Left ventricle myocardium inferior (tissue), 1 donor: ENCODE results near the gene RAB44. TPM values are rescaled to one million over a fixed set of nuclear protein-coding genes. Genes with fewer than 3 reads are reported as not detected.
A peak's percentile ranks its signal among the peaks of the same experiment; 100 is the strongest.

Experiments
- DNase-seq: peaks from one replicate; pipeline ENCODE4 v3.0.0-alpha.2; 2020
- H3K27ac ChIP-seq: fragments of 200-600 bp; replicated peaks from 2 replicates; pipeline ENCODE4 v1.8.0; 2021
- H3K27me3 ChIP-seq: fragments of 200-600 bp; 2 replicates; pipeline ENCODE4 v1.8.0; 2021; ENCODE audit warnings: low read depth
- H3K36me3 ChIP-seq: fragments of 200-600 bp; 2 replicates; pipeline ENCODE4 v1.8.0; 2021
- H3K4me1 ChIP-seq: fragments of 200-600 bp; 2 replicates; pipeline ENCODE4 v1.8.0; 2021
- H3K4me3 ChIP-seq: fragments of 200-600 bp; 2 replicates; pipeline ENCODE4 v1.8.0; 2021; ENCODE audit warnings: mild to moderate bottlenecking, moderate library complexity
- H3K9me3 ChIP-seq: fragments of 200-600 bp; replicated peaks from 2 replicates; pipeline ENCODE4 v1.8.0; 2021
- CTCF ChIP-seq: fragments of 200-600 bp; IDR thresholded peaks from 2 replicates; pipeline ENCODE4 v1.8.0; 2021; ENCODE audit warnings: antibody characterized with exemption, mild to moderate bottlenecking, borderline replicate concordance
- intact Hi-C: fragments of 100-400 bp; cut with micrococcal nuclease; formaldehyde crosslinking; loops from one replicate; pipeline ENCODE4 v1.11.0; 2022
- total RNA-seq: library from RNA; stranded (reverse); fragmentation: NEBNext Ultra II Directional; extraction: Animal tissue kit (Norgen Biotek cat#: 25700); gene quantifications from one replicate; pipeline ENCODE4 v1.2.1, GENCODE V29; 2021
- donor health status: DM: no; HTN: yes; CAD: no; lungs with severe emphysema.

The RAB44 gene
- total RNA-seq, 1 donor from 2014 or later: 0.05 TPM

DNA sequence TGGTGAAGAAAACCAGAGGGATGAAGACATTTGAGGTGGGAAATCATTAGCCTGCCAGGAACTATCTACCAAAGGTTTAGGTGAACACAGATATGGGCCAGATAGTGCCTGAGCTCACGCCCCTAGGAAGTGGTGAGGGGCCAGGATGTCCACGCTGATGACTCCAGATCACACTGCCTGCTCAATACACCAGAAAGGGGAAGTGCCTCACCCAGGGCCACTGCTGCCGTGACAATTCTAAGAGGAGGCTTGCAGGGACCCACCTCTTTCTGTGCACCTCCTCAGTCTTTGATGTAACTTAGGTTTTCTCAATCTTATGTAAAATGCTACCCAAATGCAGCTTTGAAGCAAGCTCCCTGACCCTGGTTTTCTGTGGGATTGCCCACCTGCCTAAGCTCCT lies 5.4 kb upstream of the RAB44 start:
- intact Hi-C loops: no loop called here
- peak overlapping the region; percentile 55 for H3K27ac ChIP-seq
- TF ChIP-seq CTCF: no peak
- H3K9me3 ChIP-seq: no peaks in the 10 kb centered on the region
- no peak overlapping the region for H3K4me3 ChIP-seq
- peaks cover 22% of the 10 kb centered on the region for H3K4me1 ChIP-seq
- H3K36me3 ChIP-seq: peaks cover 8% of the 10 kb centered on the region
- DNase-seq: no peak
- H3K27me3 ChIP-seq: no peaks in the 10 kb centered on the region

DNA sequence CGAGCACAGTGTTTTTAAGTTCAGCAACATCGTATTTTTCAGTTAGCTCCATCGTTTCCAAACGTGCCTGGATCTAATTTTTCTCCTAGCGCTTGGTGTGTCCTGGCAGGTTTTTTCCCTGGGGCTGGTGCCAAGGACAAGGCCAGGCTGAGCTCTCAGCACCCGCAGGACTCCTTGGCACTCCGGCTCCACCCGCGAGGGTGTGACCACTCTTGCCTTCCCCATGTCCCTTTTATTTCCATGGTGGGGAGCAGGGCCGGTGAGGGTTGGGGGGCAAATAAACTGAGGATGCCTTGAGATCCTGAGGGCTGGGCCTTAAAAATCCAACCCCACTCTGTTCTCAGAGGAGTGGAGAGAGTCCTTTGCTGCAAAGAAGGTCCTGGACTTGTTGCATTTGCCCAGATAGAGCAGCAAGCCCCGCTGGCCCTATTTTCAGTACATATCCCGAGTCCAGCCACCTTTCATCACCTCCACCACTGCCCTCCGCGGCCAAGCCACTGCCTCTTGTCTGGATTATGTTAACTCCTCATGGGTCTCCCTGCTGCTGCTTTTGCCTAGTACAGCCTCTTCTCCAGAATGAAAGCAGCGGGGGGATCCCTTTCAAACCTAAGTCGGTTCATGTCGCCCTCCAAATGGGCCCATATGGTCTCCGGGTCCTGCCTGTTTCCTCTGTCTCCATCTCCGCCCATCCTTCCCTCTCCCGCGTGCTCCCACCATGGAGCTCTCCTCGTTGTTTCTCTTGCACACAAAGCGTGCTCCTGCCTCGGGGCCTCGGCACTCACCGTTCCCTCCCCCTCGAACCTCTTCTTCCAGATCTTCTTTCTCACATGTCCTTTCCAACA lies 4.5 kb upstream of the RAB44 start:
- H3K27ac ChIP-seq: peak overlapping the region; percentile 55
- no peaks in the 10 kb centered on the region for H3K36me3 ChIP-seq
- TF ChIP-seq CTCF: no peak
- H3K9me3 ChIP-seq: no peaks in the 10 kb centered on the region
- intact Hi-C loops: no loop called here
- H3K4me3 ChIP-seq: peak overlapping the region; percentile 26
- H3K27me3 ChIP-seq: no peaks in the 10 kb centered on the region
- peaks cover 22% of the 10 kb centered on the region for H3K4me1 ChIP-seq
- DNase-seq: peak; percentile 68

DNA sequence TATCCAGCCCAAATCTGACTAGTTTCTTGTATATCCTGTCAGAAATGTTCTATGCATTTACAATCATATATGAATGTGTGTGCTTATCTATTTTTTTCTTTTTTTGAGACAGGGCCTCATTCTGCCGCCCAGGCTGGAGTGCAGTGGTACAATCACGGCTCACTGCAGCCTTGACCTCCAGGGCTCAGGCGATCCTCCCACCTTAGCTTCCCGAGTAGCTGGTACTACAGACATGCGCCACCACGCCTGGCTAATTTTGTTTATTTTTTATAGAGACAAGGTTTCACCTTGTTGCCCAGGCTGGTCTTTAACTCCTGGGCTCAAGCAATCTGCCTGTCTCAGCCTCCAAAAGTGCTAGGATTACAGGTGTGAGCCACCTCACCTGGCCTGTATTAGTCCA lies 3.0 kb upstream of the RAB44 start:
- intact Hi-C loops: no loop called here
- H3K27ac ChIP-seq: no peak overlapping the region
- no peak for DNase-seq
- H3K4me1 ChIP-seq: peaks cover 22% of the 10 kb centered on the region
- no peaks in the 10 kb centered on the region for H3K9me3 ChIP-seq
- H3K27me3 ChIP-seq: no peaks in the 10 kb centered on the region
- no peak overlapping the region for H3K4me3 ChIP-seq
- TF ChIP-seq CTCF: no peak
- no peaks in the 10 kb centered on the region for H3K36me3 ChIP-seq

DNA sequence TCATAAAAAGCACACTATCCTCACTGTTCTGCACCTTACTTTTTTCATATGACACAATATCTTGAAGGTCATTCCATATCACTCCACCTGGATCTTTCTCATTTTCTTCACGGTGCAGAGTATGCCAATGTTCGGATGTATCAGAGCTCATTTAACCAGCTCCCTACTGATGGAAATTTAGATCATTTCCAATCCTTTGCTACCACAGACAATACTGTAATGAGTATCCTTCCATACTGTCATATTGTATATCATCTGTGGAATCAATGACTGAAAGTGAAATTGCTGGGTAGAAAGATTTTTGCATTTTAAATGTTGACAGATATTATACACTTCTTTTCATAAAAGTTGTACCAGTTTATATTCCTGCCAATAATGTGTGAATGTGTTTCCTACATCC lies 2.2 kb upstream of the RAB44 start:
- H3K9me3 ChIP-seq: no peaks in the 10 kb centered on the region
- H3K27me3 ChIP-seq: no peaks in the 10 kb centered on the region
- no peak for TF ChIP-seq CTCF
- DNase-seq: no peak
- intact Hi-C loops: no loop called here
- H3K36me3 ChIP-seq: no peaks in the 10 kb centered on the region
- no peak overlapping the region for H3K4me3 ChIP-seq
- H3K27ac ChIP-seq: no peak overlapping the region
- H3K4me1 ChIP-seq: peaks cover 22% of the 10 kb centered on the region

GRCh38 chr6:36698196-36698595 lies 570 bp downstream of the RAB44 start:
- Histone ChIP-seq H3K9me3 (no peaks in the 10 kb centered on the region), H3K27me3 (no peaks in the 10 kb centered on the region), H3K36me3 (no peaks in the 10 kb centered on the region), H3K27ac (no peak overlapping the region), H3K4me1 (peaks cover 5% of the 10 kb centered on the region), H3K4me3 (no peak overlapping the region)
- intact Hi-C loops: no loop called here
- no peak for TF ChIP-seq CTCF
- no peak for DNase-seq
